HG02798 (cell line): Measurements from ENCODE around the gene KDELR1.

Experiments
- ATAC-seq: cut with Tn5 transposase; IDR thresholded peaks from one replicate; pipeline ENCODE4 v1.9.1; 2021; ENCODE audit warnings: mild to moderate bottlenecking; ENCODE audit not compliant: unreplicated experiment, poor library complexity

KDELR1 gene

GRCh38 chr19:48346191-48346590 is 45.2 kb downstream of the KDELR1 start:
- ATAC-seq = no peak

- ATAC-seq = no peak
Measured at GRCh38 chr19:48344892-48345291, 46.5 kb downstream of the KDELR1 start.

- ATAC-seq = no peak
Measured at GRCh38 chr19:48342841-48343540, 48.4 kb downstream of the KDELR1 start.

- ATAC-seq = no peak
Measured at GRCh38 chr19:48342414-48342738, 49.0 kb downstream of the KDELR1 start.

GRCh38 chr19:48341515-48342413 is 49.6 kb downstream of the KDELR1 start:
- ATAC-seq = no peak

GRCh38 chr19:48340995-48341394 is 50.4 kb downstream of the KDELR1 start:
- ATAC-seq = no peak

- ATAC-seq = no peak
Measured at GRCh38 chr19:48338802-48339503, 52.4 kb downstream of the KDELR1 start.

- ATAC-seq = no peak
Measured at GRCh38 chr19:48338253-48338755, 53.0 kb downstream of the KDELR1 start.

GRCh38 chr19:48333467-48334384 is 57.6 kb downstream of the KDELR1 start:
- ATAC-seq = peak; percentile 61

- ATAC-seq = peak; percentile 73
Measured at GRCh38 chr19:48332662-48333466, 58.5 kb downstream of the KDELR1 start.
